OCI-LY1 (cell line): ENCODE data around the gene TTLL11.

Experiments
- EZH2 ChIP-seq: fragments of 200-600 bp; sonication (generic), shearing (Covaris generic); IDR thresholded peaks from 2 replicates; pipeline ENCODE4 v1.8.0; 2017; ENCODE audit warnings: borderline replicate concordance, mixed run types, mild to moderate bottlenecking, antibody characterized with exemption, low read length, moderate library complexity, mixed read lengths
- TF ChIP-seq, protein P1 (sequence below): fragments of 200-600 bp; sonication (generic), shearing (Covaris generic); IDR thresholded peaks from 2 replicates; pipeline ENCODE4 v1.5.1; 2017; ENCODE audit warnings: mild to moderate bottlenecking, antibody characterized with exemption, low read length, moderate library complexity, mixed read lengths

DNA sequence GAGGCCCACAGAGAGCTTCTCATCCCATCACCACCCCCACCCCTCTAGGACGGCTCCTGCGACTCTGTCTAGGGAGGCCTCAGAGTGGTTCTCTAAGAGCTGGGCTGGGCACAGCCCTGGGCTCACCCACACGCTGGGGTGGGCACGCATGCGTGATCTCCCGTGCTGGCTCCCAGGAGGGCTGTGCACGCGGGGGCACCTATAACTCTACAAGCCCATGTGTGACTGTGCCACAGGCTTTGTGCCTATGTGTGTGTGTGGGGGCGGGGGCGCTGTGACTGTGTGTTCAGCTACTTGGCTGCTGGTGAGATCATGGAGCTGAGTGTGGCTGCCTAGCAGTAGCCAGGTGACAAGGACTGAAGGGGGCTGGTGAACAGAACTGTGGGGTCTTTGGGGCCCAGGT lies 34.3 kb upstream of the TTLL11 start:
- TF ChIP-seq, protein P1, sequence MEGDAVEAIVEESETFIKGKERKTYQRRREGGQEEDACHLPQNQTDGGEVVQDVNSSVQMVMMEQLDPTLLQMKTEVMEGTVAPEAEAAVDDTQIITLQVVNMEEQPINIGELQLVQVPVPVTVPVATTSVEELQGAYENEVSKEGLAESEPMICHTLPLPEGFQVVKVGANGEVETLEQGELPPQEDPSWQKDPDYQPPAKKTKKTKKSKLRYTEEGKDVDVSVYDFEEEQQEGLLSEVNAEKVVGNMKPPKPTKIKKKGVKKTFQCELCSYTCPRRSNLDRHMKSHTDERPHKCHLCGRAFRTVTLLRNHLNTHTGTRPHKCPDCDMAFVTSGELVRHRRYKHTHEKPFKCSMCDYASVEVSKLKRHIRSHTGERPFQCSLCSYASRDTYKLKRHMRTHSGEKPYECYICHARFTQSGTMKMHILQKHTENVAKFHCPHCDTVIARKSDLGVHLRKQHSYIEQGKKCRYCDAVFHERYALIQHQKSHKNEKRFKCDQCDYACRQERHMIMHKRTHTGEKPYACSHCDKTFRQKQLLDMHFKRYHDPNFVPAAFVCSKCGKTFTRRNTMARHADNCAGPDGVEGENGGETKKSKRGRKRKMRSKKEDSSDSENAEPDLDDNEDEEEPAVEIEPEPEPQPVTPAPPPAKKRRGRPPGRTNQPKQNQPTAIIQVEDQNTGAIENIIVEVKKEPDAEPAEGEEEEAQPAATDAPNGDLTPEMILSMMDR: no peak
- TF ChIP-seq EZH2: no peak
